Endodermal cell (in vitro differentiated cells): ENCODE data around the gene ATAD2B. TPM values are rescaled to one million over a fixed set of nuclear protein-coding genes. Genes with fewer than 3 reads are reported as not detected.

Experiments used
- DNase-seq: peaks from one replicate; pipeline ENCODE4 v3.0.0-alpha.2; 2017
- H3K27ac ChIP-seq: 2 replicates; pipeline ENCODE4 v1.5.1; 2013; ENCODE audit warnings: mild to moderate bottlenecking, low read depth, low read length, moderate library complexity
- H3K27me3 ChIP-seq: 2 replicates; pipeline ENCODE4 v1.6.1; 2013; ENCODE audit warnings: mild to moderate bottlenecking, low read length, moderate library complexity; ENCODE audit not compliant: insufficient read depth, control insufficient read depth, poor library complexity, severe bottlenecking
- H3K36me3 ChIP-seq: 2 replicates; pipeline ENCODE4 v1.7.0; 2013; ENCODE audit warnings: mild to moderate bottlenecking, low read length, moderate library complexity; ENCODE audit not compliant: control insufficient read depth, insufficient read depth
- H3K4me1 ChIP-seq: one replicate; pipeline ENCODE4 v1.7.0; 2013; ENCODE audit warnings: low read length; ENCODE audit not compliant: control insufficient read depth, insufficient read depth
- H3K4me3 ChIP-seq: 2 replicates; pipeline ENCODE4 v1.5.1; 2013; ENCODE audit warnings: mild to moderate bottlenecking, low read length, moderate library complexity
- H3K9ac ChIP-seq: 2 replicates; pipeline ENCODE4 v1.6.1; 2013; ENCODE audit warnings: mild to moderate bottlenecking, low read length, moderate library complexity; ENCODE audit not compliant: poor library complexity, severe bottlenecking; ENCODE audit errors: extremely low read depth
- H3K9me3 ChIP-seq: 2 replicates; pipeline ENCODE4 v1.6.1; 2013; ENCODE audit warnings: mild to moderate bottlenecking, low read length, moderate library complexity; ENCODE audit not compliant: control insufficient read depth
- H3K27ac Mint-ChIP-seq: 2 replicates; pipeline ENCODE4 v1.8.0; 2020; ENCODE audit warnings: mixed read lengths
- H3K27me3 Mint-ChIP-seq: 2 replicates; pipeline ENCODE4 v1.8.0; 2021; ENCODE audit warnings: mild to moderate bottlenecking, mixed read lengths; ENCODE audit not compliant: insufficient read depth
- H3K36me3 Mint-ChIP-seq: 2 replicates; pipeline ENCODE4 v1.8.0; 2020; ENCODE audit warnings: low read depth, mixed read lengths
- H3K4me1 Mint-ChIP-seq: 2 replicates; pipeline ENCODE4 v1.8.0; 2020; ENCODE audit warnings: mixed read lengths
- H3K4me3 Mint-ChIP-seq: 2 replicates; pipeline ENCODE4 v1.8.0; 2020; ENCODE audit warnings: mild to moderate bottlenecking, moderate library complexity, mixed read lengths
- H3K9me3 Mint-ChIP-seq: 2 replicates; pipeline ENCODE4 v1.8.0; 2020; ENCODE audit warnings: mild to moderate bottlenecking, mixed read lengths
- CTCF ChIP-seq: fragments of 200-600 bp; sonication (generic); conservative IDR thresholded peaks from 2 replicates; pipeline ENCODE4 v1.5.0; 2021; ENCODE audit warnings: antibody characterized with exemption, mild to moderate bottlenecking
- WGBS, 2 experiments: methylation state at CpG; one replicate each; pipeline versions ENCODE4 v1.1.5 to v1.1.7; 2013; ENCODE audit warnings: missing lambda C conversion rate in 2 of 2, mixed read lengths in 1 of 2; ENCODE audit not compliant: insufficient coverage in 1 of 2, insufficient read length in 1 of 2; 5-methylcytosine and 5-hydroxymethylcytosine counted together
- total RNA-seq, 2 donors: library from RNA; stranded (reverse); fragmentation: NEBNext Ultra II Directional in 1 of 2; extraction: Animal tissue kit (Norgen Biotek cat#: 25700) in 1 of 2; gene quantifications; 2 replicates in 1 of 2; 3 replicates in 1 of 2; pipeline ENCODE4 v1.2.1, GENCODE V29; 2021

Gene ATAD2B
- total RNA-seq, 2 donors from 2014 or later, result 18.6 to 20.7 TPM

GRCh38 chr2:23912054-23912453 lies 14.9 kb downstream of the ATAD2B start:
- Mint-ChIP-seq H3K9me3 (peaks cover 2% of the 10 kb centered on the region), H3K36me3 (peaks cover 9% of the 10 kb centered on the region), H3K4me1 (peaks cover 10% of the 10 kb centered on the region), H3K4me3 (no peak overlapping the region), H3K27ac (no peak overlapping the region), H3K27me3 (no peaks in the 10 kb centered on the region)
- TF ChIP-seq CTCF, result no peak
- Histone ChIP-seq H3K27me3 (no peaks in the 10 kb centered on the region), H3K4me1 (no peaks in the 10 kb centered on the region), H3K36me3 (no peaks in the 10 kb centered on the region), H3K9ac (no peak overlapping the region), H3K4me3 (no peak overlapping the region), H3K9me3 (no peaks in the 10 kb centered on the region), H3K27ac (no peak overlapping the region)
- 95 to 96% methylated on average over 3 of the region's 3 CpGs for WGBS, 2 experiments
- no peak for DNase-seq

- Mint-ChIP-seq H3K4me3 (no peak overlapping the region), H3K9me3 (peaks cover 2% of the 10 kb centered on the region), H3K4me1 (peaks cover 18% of the 10 kb centered on the region), H3K27me3 (no peaks in the 10 kb centered on the region), H3K36me3 (no peaks in the 10 kb centered on the region), H3K27ac (peak overlapping the region; percentile 55)
- Histone ChIP-seq H3K27ac (no peak overlapping the region), H3K27me3 (no peaks in the 10 kb centered on the region), H3K9ac (no peak overlapping the region), H3K4me1 (no peaks in the 10 kb centered on the region), H3K4me3 (no peak overlapping the region), H3K9me3 (peaks cover 12% of the 10 kb centered on the region), H3K36me3 (no peaks in the 10 kb centered on the region)
- no peak for DNase-seq
- WGBS, 2 experiments, result 90 to 100% methylated on average over 2 of the region's 2 CpGs
- no peak for TF ChIP-seq CTCF
Observed at GRCh38 chr2:23905155-23905554, 21.8 kb downstream of the ATAD2B start.

DNA sequence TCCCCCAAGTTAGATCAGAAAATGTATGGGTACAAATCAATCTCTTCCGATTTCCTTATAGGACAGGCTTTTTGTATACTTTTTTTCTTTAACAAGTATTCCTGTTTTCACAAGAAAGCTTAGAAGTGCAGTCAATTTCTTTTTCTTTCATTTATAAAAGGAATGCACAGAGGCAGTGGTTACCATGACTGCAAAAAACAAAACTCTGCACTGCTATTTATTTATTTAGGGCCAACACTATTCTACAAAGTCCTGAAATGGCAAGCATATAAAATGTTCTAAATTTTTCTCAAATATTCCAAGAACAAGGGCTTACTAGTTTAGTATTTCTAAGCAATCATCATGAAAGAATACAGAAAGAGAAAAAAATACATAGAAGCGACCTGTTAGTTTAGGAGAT lies 22.2 kb downstream of the ATAD2B start:
- Mint-ChIP-seq H3K27ac (no peak overlapping the region), H3K9me3 (peaks cover 2% of the 10 kb centered on the region), H3K4me1 (peaks cover 18% of the 10 kb centered on the region), H3K36me3 (no peaks in the 10 kb centered on the region), H3K4me3 (no peak overlapping the region), H3K27me3 (no peaks in the 10 kb centered on the region)
- no peak for TF ChIP-seq CTCF
- Histone ChIP-seq H3K4me3 (no peak overlapping the region), H3K27me3 (no peaks in the 10 kb centered on the region), H3K36me3 (no peaks in the 10 kb centered on the region), H3K9me3 (peaks cover 12% of the 10 kb centered on the region), H3K4me1 (no peaks in the 10 kb centered on the region), H3K9ac (no peak overlapping the region), H3K27ac (no peak overlapping the region)
- WGBS, 2 experiments, result 88 to 100% methylated on average over 1 of the region's 2 CpGs
- no peak for DNase-seq
